ENCODE results near the gene STIM1.

STIM1 gene

GRCh38 chr11:4019891-4020290 lies 164.4 kb downstream of the STIM1 start:
- TF ChIP-seq GABPA (IDR thresholded peaks at IDR 0.05; ENCODE audit: low read depth) (no peak), CTCF (IDR thresholded peaks at IDR 0.05; ENCODE audit: insufficient read depth, low read length) (no peak), POLR2AphosphoS5 (IDR thresholded peaks at IDR 0.05; ENCODE audit: low read depth) (no peak), SPI1 (IDR thresholded peaks at IDR 0.05; ENCODE audit: borderline replicate concordance, low read depth) (no peak)
- TF ChIP-seq, protein P1, sequence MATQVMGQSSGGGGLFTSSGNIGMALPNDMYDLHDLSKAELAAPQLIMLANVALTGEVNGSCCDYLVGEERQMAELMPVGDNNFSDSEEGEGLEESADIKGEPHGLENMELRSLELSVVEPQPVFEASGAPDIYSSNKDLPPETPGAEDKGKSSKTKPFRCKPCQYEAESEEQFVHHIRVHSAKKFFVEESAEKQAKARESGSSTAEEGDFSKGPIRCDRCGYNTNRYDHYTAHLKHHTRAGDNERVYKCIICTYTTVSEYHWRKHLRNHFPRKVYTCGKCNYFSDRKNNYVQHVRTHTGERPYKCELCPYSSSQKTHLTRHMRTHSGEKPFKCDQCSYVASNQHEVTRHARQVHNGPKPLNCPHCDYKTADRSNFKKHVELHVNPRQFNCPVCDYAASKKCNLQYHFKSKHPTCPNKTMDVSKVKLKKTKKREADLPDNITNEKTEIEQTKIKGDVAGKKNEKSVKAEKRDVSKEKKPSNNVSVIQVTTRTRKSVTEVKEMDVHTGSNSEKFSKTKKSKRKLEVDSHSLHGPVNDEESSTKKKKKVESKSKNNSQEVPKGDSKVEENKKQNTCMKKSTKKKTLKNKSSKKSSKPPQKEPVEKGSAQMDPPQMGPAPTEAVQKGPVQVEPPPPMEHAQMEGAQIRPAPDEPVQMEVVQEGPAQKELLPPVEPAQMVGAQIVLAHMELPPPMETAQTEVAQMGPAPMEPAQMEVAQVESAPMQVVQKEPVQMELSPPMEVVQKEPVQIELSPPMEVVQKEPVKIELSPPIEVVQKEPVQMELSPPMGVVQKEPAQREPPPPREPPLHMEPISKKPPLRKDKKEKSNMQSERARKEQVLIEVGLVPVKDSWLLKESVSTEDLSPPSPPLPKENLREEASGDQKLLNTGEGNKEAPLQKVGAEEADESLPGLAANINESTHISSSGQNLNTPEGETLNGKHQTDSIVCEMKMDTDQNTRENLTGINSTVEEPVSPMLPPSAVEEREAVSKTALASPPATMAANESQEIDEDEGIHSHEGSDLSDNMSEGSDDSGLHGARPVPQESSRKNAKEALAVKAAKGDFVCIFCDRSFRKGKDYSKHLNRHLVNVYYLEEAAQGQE (IDR thresholded peaks at IDR 0.05; ENCODE audit: insufficient replicate concordance, low read depth): no peak
- Histone ChIP-seq H3K27ac (replicated peaks) (no peak overlapping the region), H3K4me3 (replicated peaks; ENCODE audit: insufficient read depth, low read length) (no peak overlapping the region), H3K27me3 (ENCODE audit: insufficient read depth, poor library complexity, severe bottlenecking) (no peaks in the 10 kb centered on the region)
- no peak for DNase-seq (ENCODE audit: low read depth in 1 of 2, low spot score in 1 of 2)

DNA sequence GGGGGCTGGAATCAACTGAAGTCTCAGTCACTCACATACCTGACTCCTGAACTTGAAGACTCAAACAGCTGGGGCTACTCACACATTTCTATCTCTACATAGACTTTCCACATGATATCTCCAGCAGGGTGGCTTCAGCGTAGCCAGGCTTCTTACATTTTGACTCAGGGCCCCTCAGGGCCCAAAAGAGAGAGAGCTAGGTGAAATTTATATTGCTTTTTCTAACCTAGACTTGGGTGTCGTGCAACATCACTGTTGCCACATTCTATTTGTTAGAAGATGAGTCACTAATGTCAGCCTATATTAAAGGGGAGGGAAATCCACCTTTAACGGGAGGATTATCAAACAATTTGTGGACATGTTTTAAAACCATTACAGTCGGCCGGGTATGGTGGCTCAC lies 167.2 kb downstream of the STIM1 start:
- no peak for TF ChIP-seq GABPA (IDR thresholded peaks at IDR 0.05; ENCODE audit: low read depth)
- TF ChIP-seq POLR2AphosphoS5 (IDR thresholded peaks at IDR 0.05; ENCODE audit: low read depth): no peak
- TF ChIP-seq, protein P1 (IDR thresholded peaks at IDR 0.05; ENCODE audit: insufficient replicate concordance, low read depth): no peak
- no peak for TF ChIP-seq CTCF (IDR thresholded peaks at IDR 0.05; ENCODE audit: insufficient read depth, low read length)
- TF ChIP-seq SPI1 (IDR thresholded peaks at IDR 0.05; ENCODE audit: borderline replicate concordance, low read depth): no peak
- H3K27ac ChIP-seq (replicated peaks): no peak overlapping the region
- no peaks in the 10 kb centered on the region for H3K27me3 ChIP-seq (ENCODE audit: insufficient read depth, poor library complexity, severe bottlenecking)
- no peak overlapping the region for H3K4me3 ChIP-seq (replicated peaks; ENCODE audit: insufficient read depth, low read length)
- no peak for DNase-seq (ENCODE audit: low read depth in 1 of 2, low spot score in 1 of 2)

DNA sequence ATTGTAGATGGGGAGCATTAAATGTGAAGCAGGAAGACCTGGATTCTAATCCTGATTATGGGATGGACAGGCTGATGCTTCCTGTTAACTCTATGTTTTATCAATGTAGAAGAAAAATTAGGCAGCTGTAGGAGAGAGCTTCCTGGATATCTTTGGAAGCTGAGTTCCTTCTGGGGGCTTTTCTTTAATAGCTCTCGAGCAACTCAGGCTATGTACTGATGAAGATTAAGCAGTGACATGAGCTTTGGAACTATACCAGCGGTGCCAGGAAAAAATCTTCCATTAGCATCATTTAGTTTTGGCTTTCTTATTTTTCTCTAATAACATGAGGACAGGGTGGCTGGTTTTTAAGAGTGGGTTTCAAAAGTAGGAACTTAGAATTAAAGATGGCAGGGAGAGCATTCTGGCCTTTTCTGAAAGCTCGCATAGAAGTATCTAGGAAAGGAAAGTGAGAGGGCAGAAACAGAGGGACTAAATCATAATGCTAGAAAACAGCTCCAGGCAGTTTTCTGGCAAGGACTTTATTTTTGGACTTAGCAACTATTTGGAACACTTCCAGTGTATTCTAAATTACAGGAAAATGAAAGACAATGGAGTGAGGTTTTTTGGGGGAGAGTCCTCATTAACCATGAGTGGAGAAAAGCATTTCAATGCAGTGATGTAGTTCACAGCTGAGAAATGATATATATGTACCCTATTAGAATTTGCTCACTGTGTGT lies 169.9 kb downstream of the STIM1 start:
- Histone ChIP-seq H3K27ac (replicated peaks) (no peak overlapping the region), H3K27me3 (ENCODE audit: insufficient read depth, poor library complexity, severe bottlenecking) (no peaks in the 10 kb centered on the region), H3K4me3 (replicated peaks; ENCODE audit: insufficient read depth, low read length) (no peak overlapping the region)
- DNase-seq (ENCODE audit: low read depth in 1 of 2, low spot score in 1 of 2): no peak
- TF ChIP-seq POLR2AphosphoS5 (IDR thresholded peaks at IDR 0.05; ENCODE audit: low read depth): no peak
- TF ChIP-seq, protein P1 (IDR thresholded peaks at IDR 0.05; ENCODE audit: insufficient replicate concordance, low read depth): no peak
- TF ChIP-seq GABPA (IDR thresholded peaks at IDR 0.05; ENCODE audit: low read depth): no peak

Measured in HL-60 (cell line).